Naive thymus-derived CD4-positive, alpha-beta T cell (primary cell): ENCODE data around the gene SEC22A. TPM values are rescaled to one million over a fixed set of nuclear protein-coding genes. Genes with fewer than 3 reads are reported as not detected.

Experiments
- ATAC-seq: fragments of 150-1000 bp; cut with Tn5 transposase; 2 replicates; pipeline ENCODE4 v1.10.0; 2021; ENCODE audit warnings: mild to moderate bottlenecking, moderate library complexity
- CTCF ChIA-PET: fragments of 350-600 bp; sonication (Branson Sonifier 250); formaldehyde crosslinking; loops from one replicate; lab custom pipeline; 2021; ENCODE audit warnings: antibody characterized with exemption; lab: Charles Lee
- POLR2A ChIA-PET: fragments of 350-600 bp; sonication (Branson Sonifier 250); formaldehyde crosslinking; loops from one replicate; lab custom pipeline; 2021; ENCODE audit warnings: antibody characterized with exemption, inconsistent platforms; lab: Charles Lee
- DNase-seq, 9 donors: peaks; one replicate each; pipeline versions ENCODE4 v3.0.0 to v3.0.0-alpha.2; 2020 to 2022; ENCODE audit warnings: mixed read lengths in 1 of 9
- H3K27ac ChIP-seq: one replicate; pipeline ENCODE4 v1.7.0; 2013; ENCODE audit warnings: mild to moderate bottlenecking, low read depth, low read length, moderate library complexity
- H3K27me3 ChIP-seq, 2 donors: one replicate each; pipeline ENCODE4 v1.7.0; 2013; ENCODE audit warnings: low read length in 2 of 2, mild to moderate bottlenecking in 2 of 2, moderate library complexity in 2 of 2; ENCODE audit not compliant: control insufficient read depth in 2 of 2, insufficient read depth in 2 of 2
- H3K36me3 ChIP-seq, 3 experiments: 1 replicate in 2 of 3; 2 replicates in 1 of 3; pipeline ENCODE4 v1.7.0; 2013; ENCODE audit warnings: low read length in 3 of 3, mild to moderate bottlenecking in 3 of 3, moderate library complexity in 1 of 3; ENCODE audit not compliant: insufficient read depth in 3 of 3, control insufficient read depth in 2 of 3
- H3K4me1 ChIP-seq, 2 donors: one replicate each; pipeline ENCODE4 v1.7.0; 2013; ENCODE audit warnings: low read length in 2 of 2, mild to moderate bottlenecking in 2 of 2, moderate library complexity in 1 of 2; ENCODE audit not compliant: control insufficient read depth in 2 of 2, insufficient read depth in 2 of 2
- H3K4me3 ChIP-seq: 2 replicates; pipeline ENCODE4 v1.7.0; 2013; ENCODE audit warnings: mild to moderate bottlenecking, low read length
- H3K9me3 ChIP-seq, 3 experiments: 1 replicate in 2 of 3; 2 replicates in 1 of 3; pipeline ENCODE4 v1.7.0; 2013; ENCODE audit warnings: low read length in 3 of 3; ENCODE audit not compliant: control insufficient read depth in 2 of 3
- H3K27ac Mint-ChIP-seq, 9 donors: one replicate each; pipeline ENCODE4 v1.8.0; 2020 to 2022; ENCODE audit warnings: mixed read lengths in 9 of 9, mild to moderate bottlenecking in 8 of 9, moderate library complexity in 5 of 9, inconsistent platforms in 2 of 9
- H3K27me3 Mint-ChIP-seq, 5 donors: one replicate each; pipeline ENCODE4 v1.8.0; 2021 to 2022; ENCODE audit warnings: mixed read lengths in 5 of 5, mild to moderate bottlenecking in 1 of 5
- H3K36me3 Mint-ChIP-seq, 5 donors: one replicate each; pipeline ENCODE4 v1.8.0; 2020 to 2022; ENCODE audit warnings: mixed read lengths in 5 of 5, mild to moderate bottlenecking in 3 of 5, inconsistent platforms in 1 of 5
- H3K4me1 Mint-ChIP-seq, 7 donors: one replicate each; pipeline ENCODE4 v1.8.0; 2020 to 2022; ENCODE audit warnings: mixed read lengths in 7 of 7, mild to moderate bottlenecking in 3 of 7, inconsistent platforms in 1 of 7
- H3K4me3 Mint-ChIP-seq, 10 donors: one replicate each; pipeline ENCODE4 v1.8.0; 2020 to 2022; ENCODE audit warnings: mild to moderate bottlenecking in 10 of 10, mixed read lengths in 10 of 10, moderate library complexity in 6 of 10, inconsistent platforms in 2 of 10
- H3K9me3 Mint-ChIP-seq, 11 donors: one replicate each; pipeline ENCODE4 v1.8.0; 2020 to 2022; ENCODE audit warnings: mixed read lengths in 11 of 11, mild to moderate bottlenecking in 4 of 11, inconsistent platforms in 1 of 11, moderate library complexity in 1 of 11
- intact Hi-C, 2 donors: fragments of 100-400 bp; cut with micrococcal nuclease; formaldehyde crosslinking; loops; one replicate each; pipeline ENCODE4 v1.15.1; 2023
- polyA plus RNA-seq, 2 donors: library from polyadenylated mRNA; unstranded; fragments of 300-500 nt; fragmentation: Illumina TruSeq; gene quantifications; one replicate each; pipeline ENCODE4 v1.2.3, GENCODE V29; 2021
- total RNA-seq, 6 experiments: library from RNA in 5 of 6; stranded (reverse) in 5 of 6; gene quantifications; 1 replicate in 5 of 6; 2 replicates in 1 of 6; pipeline ENCODE4 v1.2.3 and lab custom pipeline; 2021 to 2026

The SEC22A gene
- total and polyA plus RNA-seq, 7 experiments from 2014 or later: 14.0 to 20.1 (median 16.1) TPM

GRCh38 chr3:123277106-123277505 is 75.4 kb downstream of the SEC22A start:
- POLR2A ChIA-PET: no interaction called here

GRCh38 chr3:123278446-123278845 is 76.7 kb downstream of the SEC22A start:
- H3K27me3 ChIP-seq: no peaks in the 10 kb centered on the region

More at GRCh38 chr3:123277106-123277505, 75.4 kb downstream of the SEC22A start:
- H3K9me3 Mint-ChIP-seq: no peaks in the 10 kb centered on the region
- no peaks in the 10 kb centered on the region for H3K27me3 Mint-ChIP-seq
- Histone ChIP-seq H3K27me3 (no peaks in the 10 kb centered on the region), H3K4me1 (no peaks in the 10 kb centered on the region), H3K4me3 (no peak overlapping the region), H3K27ac (no peak overlapping the region), H3K9me3 (no peaks in the 10 kb centered on the region), H3K36me3 (no peaks in the 10 kb centered on the region)
- no peak for DNase-seq
- H3K4me3 Mint-ChIP-seq: no peak overlapping the region
- no peak for ATAC-seq
- no peak overlapping the region for H3K27ac Mint-ChIP-seq
- intact Hi-C loops: no loop called here
- CTCF ChIA-PET: interaction anchor here (0.6 to 0.7 kb wide), 2 partner anchors 664 to 864 kb away, joined by 3 read pairs; no protein-coding TSS in a partner anchor
- H3K4me1 Mint-ChIP-seq: peaks cover 0 to 4% (median 0%) of the 10 kb centered on the region in 7 donors
- H3K36me3 Mint-ChIP-seq: peaks cover 0 to 8% (median 0%) of the 10 kb centered on the region in 5 donors

GRCh38 chr3:123279121-123279520 is 77.4 kb downstream of the SEC22A start:
- POLR2A ChIA-PET: no interaction called here
- Mint-ChIP-seq H3K27ac (no peak overlapping the region), H3K27me3 (no peaks in the 10 kb centered on the region), H3K9me3 (no peaks in the 10 kb centered on the region), H3K4me3 (no peak overlapping the region), H3K36me3 (peaks cover 0 to 4% (median 0%) of the 10 kb centered on the region in 5 donors), H3K4me1 (peaks cover 0 to 3% (median 0%) of the 10 kb centered on the region in 7 donors)
- Histone ChIP-seq H3K4me1 (no peaks in the 10 kb centered on the region), H3K27ac (no peak overlapping the region), H3K4me3 (no peak overlapping the region), H3K27me3 (no peaks in the 10 kb centered on the region), H3K9me3 (no peaks in the 10 kb centered on the region), H3K36me3 (no peaks in the 10 kb centered on the region)
- DNase-seq (no peak), ATAC-seq (no peak)
- CTCF ChIA-PET: no interaction called here
- intact Hi-C loops: no loop called here

More at GRCh38 chr3:123278446-123278845, 76.7 kb downstream of the SEC22A start:
- POLR2A ChIA-PET: no interaction called here
- Histone ChIP-seq H3K4me3 (no peak overlapping the region), H3K4me1 (no peaks in the 10 kb centered on the region), H3K27ac (no peak overlapping the region), H3K36me3 (no peaks in the 10 kb centered on the region), H3K9me3 (no peaks in the 10 kb centered on the region)
- H3K27me3 Mint-ChIP-seq: no peaks in the 10 kb centered on the region
- H3K36me3 Mint-ChIP-seq: peaks cover 0 to 4% (median 0%) of the 10 kb centered on the region in 5 donors
- H3K27ac Mint-ChIP-seq: no peak overlapping the region
- ATAC-seq (no peak), DNase-seq (no peak)
- H3K4me3 Mint-ChIP-seq: no peak overlapping the region
- CTCF ChIA-PET: no interaction called here
- no peaks in the 10 kb centered on the region for H3K9me3 Mint-ChIP-seq
- H3K4me1 Mint-ChIP-seq: peaks cover 0 to 3% (median 0%) of the 10 kb centered on the region in 7 donors
- intact Hi-C loops: no loop called here

GRCh38 chr3:123281406-123281805 is 79.7 kb downstream of the SEC22A start:
- Mint-ChIP-seq H3K4me3 (no peak overlapping the region), H3K36me3 (peaks cover 0 to 4% (median 0%) of the 10 kb centered on the region in 5 donors), H3K27me3 (no peaks in the 10 kb centered on the region), H3K4me1 (peaks cover 0 to 3% (median 0%) of the 10 kb centered on the region in 7 donors), H3K27ac (no peak overlapping the region), H3K9me3 (no peaks in the 10 kb centered on the region)
- Histone ChIP-seq H3K4me3 (no peak overlapping the region), H3K4me1 (no peaks in the 10 kb centered on the region), H3K27me3 (no peaks in the 10 kb centered on the region), H3K9me3 (no peaks in the 10 kb centered on the region), H3K36me3 (no peaks in the 10 kb centered on the region), H3K27ac (no peak overlapping the region)
- ATAC-seq (no peak), DNase-seq (no peak)
- intact Hi-C loops: no loop called here
- ChIA-PET POLR2A (interaction anchor here (1.0 kb wide), 1 partner anchor 190 kb away, joined by 4 read pairs; no protein-coding TSS in a partner anchor), CTCF (no interaction called here)

GRCh38 chr3:123281929-123282328 is 80.2 kb downstream of the SEC22A start:
- Mint-ChIP-seq H3K27me3 (no peaks in the 10 kb centered on the region), H3K36me3 (peaks cover 0 to 4% (median 0%) of the 10 kb centered on the region in 5 donors), H3K27ac (no peak overlapping the region), H3K4me3 (no peak overlapping the region), H3K9me3 (peaks cover 0 to 2% (median 0%) of the 10 kb centered on the region in 11 donors), H3K4me1 (peaks cover 0 to 3% (median 0%) of the 10 kb centered on the region in 7 donors)
- Histone ChIP-seq H3K4me1 (no peaks in the 10 kb centered on the region), H3K27me3 (no peaks in the 10 kb centered on the region), H3K27ac (no peak overlapping the region), H3K9me3 (no peaks in the 10 kb centered on the region), H3K4me3 (no peak overlapping the region), H3K36me3 (no peaks in the 10 kb centered on the region)
- intact Hi-C loops: no loop called here
- ChIA-PET CTCF (no interaction called here), POLR2A (no interaction called here)
- DNase-seq: no peak
- no peak for ATAC-seq

- ATAC-seq: no peak
- Histone ChIP-seq H3K27me3 (no peaks in the 10 kb centered on the region), H3K4me3 (no peak overlapping the region), H3K4me1 (no peaks in the 10 kb centered on the region), H3K36me3 (no peaks in the 10 kb centered on the region), H3K9me3 (no peaks in the 10 kb centered on the region), H3K27ac (no peak overlapping the region)
- ChIA-PET POLR2A (no interaction called here), CTCF (no interaction called here)
- Mint-ChIP-seq H3K27ac (no peak overlapping the region), H3K9me3 (peaks cover 0 to 7% (median 0%) of the 10 kb centered on the region in 11 donors), H3K4me3 (no peak overlapping the region), H3K36me3 (peaks cover 0 to 4% (median 0%) of the 10 kb centered on the region in 5 donors), H3K4me1 (peaks cover 0 to 6% (median 0%) of the 10 kb centered on the region in 7 donors), H3K27me3 (no peaks in the 10 kb centered on the region)
- DNase-seq: no peak
- intact Hi-C loops: no loop called here
These were observed 80.7 kb downstream of the SEC22A start for GRCh38 chr3:123282461-123282860.

GRCh38 chr3:123283074-123283473 is 81.3 kb downstream of the SEC22A start:
- H3K9me3 ChIP-seq: no peaks in the 10 kb centered on the region
- no peak for DNase-seq
- no peak for ATAC-seq
- CTCF ChIA-PET: no interaction called here
- H3K27ac ChIP-seq: no peak overlapping the region
- Mint-ChIP-seq H3K4me3 (no peak overlapping the region), H3K9me3 (peaks cover 0 to 7% (median 0%) of the 10 kb centered on the region in 11 donors), H3K27me3 (no peaks in the 10 kb centered on the region), H3K4me1 (peaks cover 0 to 6% (median 0%) of the 10 kb centered on the region in 7 donors), H3K27ac (no peak overlapping the region), H3K36me3 (peaks cover 0 to 4% (median 0%) of the 10 kb centered on the region in 5 donors)
- no peaks in the 10 kb centered on the region for H3K27me3 ChIP-seq
- no peaks in the 10 kb centered on the region for H3K4me1 ChIP-seq
- POLR2A ChIA-PET: no interaction called here
- intact Hi-C loops: no loop called here
- no peak overlapping the region for H3K4me3 ChIP-seq
- no peaks in the 10 kb centered on the region for H3K36me3 ChIP-seq
